Dermis blood vessel endothelial cell (primary cell): ENCODE results near the gene ZSCAN22. TPM values are rescaled to one million over a fixed set of nuclear protein-coding genes. Genes with fewer than 3 reads are reported as not detected.

Experiments
- DNase-seq: peaks from one replicate; pipeline ENCODE4 v3.0.0; 2010
- total RNA-seq: library from RNA; depleted of rRNA; stranded (reverse); fragments of >200 nt; gene quantifications from 2 replicates; pipeline ENCODE4 v1.2.3, GENCODE V29; 2014

ZSCAN22 gene
- total RNA-seq, 1 donor from 2014 or later: 3.4 TPM

- no peak for DNase-seq
Observed at GRCh38 chr19:58351990-58352755, 25.4 kb downstream of the ZSCAN22 start.

- no peak for DNase-seq
Observed at GRCh38 chr19:58352760-58353671, 26.2 kb downstream of the ZSCAN22 start, which contains the start of gene A1BG. TSS of gene A1BG (minus strand) at chr19:58353492. CDS start at chr19:58353437, 55 bp downstream.

- no peak for DNase-seq
Observed at GRCh38 chr19:58353717-58354477, 27.1 kb downstream of the ZSCAN22 start.

GRCh38 chr19:58354478-58355030 lies 27.8 kb downstream of the ZSCAN22 start:
- no peak for DNase-seq

DNA sequence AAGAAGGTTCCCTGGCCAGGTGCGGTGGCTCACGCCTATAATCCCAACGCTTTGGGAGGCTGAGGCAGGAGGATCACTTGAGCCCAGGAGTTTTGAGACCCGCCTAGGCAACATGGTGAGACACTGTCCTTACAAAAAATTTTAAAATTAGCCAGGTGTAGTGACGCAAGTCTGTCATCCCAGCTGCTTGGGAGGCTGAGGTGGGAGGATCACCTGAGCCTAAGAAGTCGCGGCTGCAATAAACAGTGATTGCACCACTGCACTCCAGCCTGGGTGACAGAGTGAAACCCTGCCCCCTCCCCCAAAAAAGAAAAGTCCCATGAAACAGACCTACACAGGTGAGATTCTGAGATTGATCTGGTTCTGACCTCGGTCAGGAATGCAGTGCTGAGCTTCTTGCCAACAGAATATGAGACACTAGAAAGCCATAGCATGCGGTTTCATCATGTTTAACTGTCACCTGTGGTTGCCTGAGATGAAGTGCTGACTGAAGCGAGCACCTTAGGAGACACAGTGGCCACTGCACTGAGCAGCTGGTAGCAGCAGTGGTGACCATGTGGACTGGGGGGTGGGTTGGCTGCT lies 28.5 kb downstream of the ZSCAN22 start:
- no peak for DNase-seq

- DNase-seq: peak; percentile 53
Observed at GRCh38 chr19:58355908-58356765, 29.3 kb downstream of the ZSCAN22 start.

GRCh38 chr19:58356766-58357480 lies 30.1 kb downstream of the ZSCAN22 start:
- no peak for DNase-seq

- no peak for DNase-seq
Observed at GRCh38 chr19:58357481-58358145, 30.8 kb downstream of the ZSCAN22 start.

DNA sequence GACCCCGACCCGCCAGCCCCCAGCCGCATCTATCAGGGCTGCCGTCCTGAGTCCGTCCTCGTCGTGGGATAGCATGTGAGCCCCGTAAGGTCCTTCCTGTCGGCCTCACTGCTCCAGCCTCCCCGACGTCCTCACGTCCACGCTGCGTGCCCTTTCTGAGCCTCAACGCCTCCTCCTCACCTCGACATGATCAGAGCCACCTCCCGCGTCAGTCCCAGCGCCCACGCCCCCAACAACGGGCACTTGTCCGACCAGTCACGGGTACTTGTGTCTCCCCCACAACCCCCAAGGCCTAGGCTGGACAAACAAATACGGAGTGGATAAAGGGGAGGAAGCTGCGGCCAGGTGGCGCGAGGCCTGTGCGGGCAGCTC lies 35.1 kb downstream of the ZSCAN22 start:
- peak; percentile 69 for DNase-seq

DNA sequence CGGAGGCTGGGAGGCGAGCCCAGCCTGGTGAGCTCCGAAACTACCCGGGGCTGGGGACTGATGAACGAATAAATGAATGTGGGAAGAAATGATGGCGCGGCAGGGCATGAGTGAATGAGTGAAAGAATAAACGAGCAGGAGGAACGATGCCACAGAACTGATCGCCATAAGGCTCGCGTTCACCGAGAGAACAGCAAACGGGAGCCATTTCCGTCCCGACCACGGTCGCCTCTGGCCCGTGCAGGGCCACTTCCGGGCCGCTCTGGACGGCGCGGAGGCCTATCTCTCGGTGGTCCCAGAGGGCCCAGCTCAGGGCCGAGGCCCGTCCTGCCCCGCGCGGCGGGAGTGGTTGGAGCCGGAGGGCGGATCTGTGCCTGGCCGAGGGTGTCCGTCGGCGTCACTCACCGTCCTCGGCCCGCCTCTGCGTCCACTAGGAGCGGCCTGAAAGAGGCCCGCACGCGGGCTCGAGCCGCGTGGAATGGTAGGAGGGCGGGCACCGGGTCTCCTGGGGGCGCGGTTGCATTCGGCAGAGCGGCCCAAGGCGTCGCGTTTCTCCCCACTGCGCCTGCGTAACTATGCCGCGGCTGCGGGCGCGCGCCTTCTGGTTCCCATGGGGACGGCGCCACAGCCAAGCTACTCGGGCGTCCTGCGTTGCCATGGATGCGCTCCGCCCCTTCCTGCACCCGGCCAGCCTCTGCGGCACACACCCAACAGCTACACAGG lies 35.6 kb downstream of the ZSCAN22 start, which contains the start of gene ZNF497:
TSS of gene ZNF497 (minus strand) at position 480 of the 723 bp plus-strand sequence. CDS start 5,116 bp downstream, outside the sequence.
- DNase-seq: peak; percentile 98

GRCh38 chr19:58364146-58364545 lies 37.4 kb downstream of the ZSCAN22 start:
- DNase-seq: no peak

GRCh38 chr19:58366585-58367430 lies 40.0 kb downstream of the ZSCAN22 start:
- no peak for DNase-seq

- no peak for DNase-seq
Observed at GRCh38 chr19:58367698-58368454, 41.1 kb downstream of the ZSCAN22 start.

GRCh38 chr19:58368561-58369360 lies 42.0 kb downstream of the ZSCAN22 start:
- DNase-seq: no peak

- DNase-seq: no peak
Observed at GRCh38 chr19:58372311-58373133, 45.7 kb downstream of the ZSCAN22 start.
